GM19025 (cell line): ENCODE measurements around the gene IGLON5.
A peak's percentile ranks its signal among the peaks of the same experiment; 100 is the strongest.

Experiments
- ATAC-seq: cut with Tn5 transposase; IDR thresholded peaks from one replicate; pipeline ENCODE4 v1.9.1; 2021; ENCODE audit warnings: mild to moderate bottlenecking, low read depth, moderate library complexity; ENCODE audit not compliant: unreplicated experiment

IGLON5 gene

DNA sequence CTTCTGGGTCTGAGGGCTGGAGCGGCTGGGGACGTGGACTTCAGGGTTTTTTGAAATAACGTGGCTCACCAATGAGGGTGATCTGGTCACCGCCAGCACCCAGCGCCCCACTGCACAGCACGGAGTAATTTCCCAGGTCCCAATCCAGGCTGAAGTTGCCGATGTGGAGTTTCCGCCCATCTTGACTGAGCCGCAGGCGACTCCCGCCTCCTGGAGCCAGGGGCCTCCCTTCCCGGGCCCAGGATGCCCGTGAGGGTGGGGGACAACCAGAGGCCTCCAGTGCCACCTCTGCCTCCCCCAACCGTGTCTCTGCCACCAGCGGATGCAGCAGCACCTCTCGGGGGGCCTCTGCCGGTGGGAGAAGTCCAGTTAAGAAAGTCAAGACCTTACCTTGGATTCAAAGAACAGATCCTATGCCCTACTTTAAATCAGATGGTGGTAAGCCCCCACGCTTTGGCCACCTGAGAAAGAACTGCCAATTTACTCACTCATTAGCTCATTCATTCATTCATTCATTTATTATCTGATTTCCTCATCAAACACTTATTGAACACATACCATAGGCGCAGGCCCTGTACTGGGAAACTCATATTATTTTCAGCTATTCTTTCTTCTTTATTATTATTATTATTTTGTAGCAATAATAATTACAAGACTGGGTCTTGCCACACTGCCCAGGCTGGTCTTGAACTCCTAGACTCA lies 26.6 kb downstream of the IGLON5 start:
- no peak for ATAC-seq

DNA sequence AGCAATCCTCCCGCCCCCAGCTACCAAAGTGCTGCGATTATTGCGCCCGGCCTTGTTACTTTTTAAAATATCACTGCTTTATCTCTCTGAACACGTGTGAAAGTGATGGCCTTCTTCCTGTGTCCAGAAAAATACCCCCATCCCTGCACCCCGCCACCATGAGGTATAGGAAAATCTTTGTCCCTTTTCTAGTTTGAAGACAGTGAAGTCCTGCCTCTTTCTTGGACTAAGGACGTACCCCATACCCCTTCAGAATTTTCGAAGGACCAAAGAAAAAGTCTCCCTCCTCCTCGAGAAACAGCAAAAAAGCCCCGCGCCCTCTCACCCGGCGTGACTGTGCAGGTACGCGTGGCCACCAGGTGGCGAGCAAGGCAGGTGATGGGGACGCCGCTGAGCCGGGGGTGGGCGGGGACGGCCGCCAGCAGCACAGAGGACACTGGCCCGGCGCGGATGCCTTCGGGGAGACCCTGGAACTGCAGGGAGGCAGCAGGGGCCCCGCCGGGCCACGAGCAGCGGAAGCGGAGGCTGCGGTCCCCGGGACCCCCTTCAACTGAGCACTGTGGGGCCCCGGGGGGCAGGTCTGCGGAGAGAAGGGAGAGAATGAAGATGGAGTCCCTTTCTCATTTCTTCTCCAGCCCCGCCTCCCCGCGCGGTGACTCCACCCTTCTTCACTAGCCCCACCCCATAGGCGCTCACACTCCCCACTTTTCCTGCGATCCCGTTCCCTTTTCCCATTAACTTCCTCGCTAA lies 27.3 kb downstream of the IGLON5 start:
- ATAC-seq: peak; percentile 56

GRCh38 chr19:51339313-51339686 lies 27.9 kb downstream of the IGLON5 start:
- no peak for ATAC-seq

DNA sequence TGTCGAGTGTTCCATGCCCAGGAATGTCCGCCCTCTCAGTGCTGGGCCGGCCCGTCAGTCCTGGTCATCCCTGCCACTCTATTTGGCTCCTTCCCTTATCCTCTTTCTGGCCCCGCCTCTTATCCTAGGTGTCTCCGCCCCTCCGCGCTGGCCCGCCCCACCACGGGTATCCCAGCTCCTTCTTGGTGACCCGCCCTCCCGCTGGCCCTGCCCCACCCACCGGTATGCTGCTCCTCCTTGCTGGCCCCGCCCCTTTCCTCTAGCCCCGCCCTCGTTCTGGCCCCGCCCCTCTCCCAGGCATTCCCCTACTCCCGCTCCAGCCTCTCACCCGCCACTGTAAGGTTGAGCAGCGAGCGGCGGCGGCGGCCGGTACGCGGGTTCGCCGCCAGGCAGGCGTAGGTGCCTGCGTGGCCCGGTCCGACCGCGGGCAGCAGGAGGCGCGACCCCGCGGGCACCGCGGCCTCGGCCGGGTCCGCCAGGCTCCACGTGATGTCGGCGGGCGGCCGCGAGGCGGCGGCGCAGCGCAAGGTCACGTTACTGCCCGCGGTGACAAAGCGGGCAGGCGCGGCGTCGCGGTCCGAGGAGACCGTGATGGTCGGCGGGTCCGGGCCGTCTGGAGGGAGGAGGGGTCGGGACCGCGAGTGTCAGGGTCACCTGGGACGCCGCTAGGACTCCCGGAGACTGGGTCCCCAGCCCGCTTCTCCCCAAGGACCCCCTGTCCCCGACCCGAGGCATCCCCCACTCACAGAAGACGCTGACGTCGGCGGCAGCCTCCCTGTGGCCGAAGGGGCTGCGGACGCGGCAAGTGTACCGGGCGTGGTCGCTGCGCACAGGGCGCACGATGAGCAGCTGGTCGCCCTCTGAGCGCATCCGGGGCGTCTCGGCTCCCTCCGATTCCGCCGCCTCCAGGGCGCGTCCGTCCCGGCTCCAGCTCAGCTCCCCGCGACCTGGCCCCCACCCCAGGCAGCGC lies 28.5 kb downstream of the IGLON5 start:
- peak; percentile 45 for ATAC-seq

GRCh38 chr19:51341066-51341465 lies 29.6 kb downstream of the IGLON5 start:
- no peak for ATAC-seq

- no peak for ATAC-seq
Observed at GRCh38 chr19:51341976-51342580, 30.6 kb downstream of the IGLON5 start, which contains the start of gene VSIG10L. VSIG10L (minus strand) TSS chr19:51342139; CDS start chr19:51342124, 15 bp downstream.

DNA sequence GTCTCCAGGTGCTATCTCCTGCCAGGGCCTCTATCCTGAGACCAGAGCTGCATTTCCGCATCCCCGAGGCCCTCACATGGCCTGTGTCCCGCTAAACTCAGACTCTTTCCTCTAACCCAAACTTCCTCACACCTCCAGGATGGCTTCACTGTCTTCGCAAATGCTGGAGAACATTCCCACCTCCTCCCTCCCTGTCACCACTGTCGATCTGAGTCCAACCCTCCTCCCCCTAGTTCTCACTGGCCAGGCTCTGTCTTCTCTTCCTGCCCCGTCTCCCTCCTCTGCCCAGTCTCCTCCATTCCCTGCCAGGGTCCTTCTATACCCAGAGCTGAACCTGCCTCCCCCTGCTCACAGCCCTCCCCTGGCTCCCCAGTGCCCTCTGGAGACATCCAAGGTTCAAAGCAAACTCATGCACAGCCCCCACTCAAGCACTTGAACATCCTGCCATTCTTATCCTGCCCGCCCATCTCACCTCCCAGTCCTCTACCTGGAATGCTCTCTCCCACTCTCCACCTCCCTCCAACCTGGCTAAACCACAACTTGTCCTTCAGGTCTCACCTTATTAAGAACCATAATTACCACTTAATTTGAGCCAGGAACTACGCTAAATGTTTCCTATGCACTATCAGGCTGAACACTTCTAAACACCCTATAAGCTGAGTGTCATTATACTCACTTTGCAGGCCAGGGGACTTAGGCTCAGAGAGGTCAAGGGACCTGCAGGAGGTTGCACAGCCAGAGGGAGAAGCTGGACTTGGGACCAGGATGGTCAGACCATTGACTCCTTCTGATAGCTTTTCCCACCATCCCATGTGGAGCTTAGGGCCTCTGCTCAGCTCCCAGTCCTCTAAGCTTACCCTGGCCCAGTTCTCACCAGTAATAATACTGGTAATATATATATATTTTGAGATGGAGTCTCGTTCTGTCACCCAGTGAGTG lies 31.5 kb downstream of the IGLON5 start:
- ATAC-seq: no peak

GRCh38 chr19:51345076-51345620 lies 33.7 kb downstream of the IGLON5 start:
- ATAC-seq: no peak

DNA sequence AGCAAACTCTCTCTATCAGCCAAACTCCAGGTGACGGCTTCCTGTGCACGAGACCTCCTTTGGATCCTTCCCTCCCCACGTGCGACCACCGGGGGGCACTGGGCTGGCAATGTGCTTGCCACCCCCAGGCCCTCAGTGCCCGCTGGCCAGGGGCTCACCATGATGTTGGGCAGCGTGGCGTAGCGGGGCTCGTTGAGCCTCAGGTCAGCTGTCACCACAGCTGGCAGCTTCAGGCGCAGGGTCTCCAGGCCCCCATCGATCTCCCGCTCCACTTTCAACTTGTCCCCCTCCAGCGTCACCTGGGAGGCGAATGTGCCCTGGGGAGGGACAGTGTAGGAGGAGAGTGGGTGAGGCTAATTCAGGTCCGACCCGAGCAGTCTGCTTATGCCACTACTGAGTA lies 35.3 kb downstream of the IGLON5 start:
- no peak for ATAC-seq

GRCh38 chr19:51347209-51347928 lies 35.9 kb downstream of the IGLON5 start:
- no peak for ATAC-seq

GRCh38 chr19:51351266-51351990 lies 40.0 kb downstream of the IGLON5 start:
- ATAC-seq: no peak

- no peak for ATAC-seq
Observed at GRCh38 chr19:51352783-51353360, 41.4 kb downstream of the IGLON5 start.

GRCh38 chr19:51354103-51354741 lies 42.8 kb downstream of the IGLON5 start:
- no peak for ATAC-seq

DNA sequence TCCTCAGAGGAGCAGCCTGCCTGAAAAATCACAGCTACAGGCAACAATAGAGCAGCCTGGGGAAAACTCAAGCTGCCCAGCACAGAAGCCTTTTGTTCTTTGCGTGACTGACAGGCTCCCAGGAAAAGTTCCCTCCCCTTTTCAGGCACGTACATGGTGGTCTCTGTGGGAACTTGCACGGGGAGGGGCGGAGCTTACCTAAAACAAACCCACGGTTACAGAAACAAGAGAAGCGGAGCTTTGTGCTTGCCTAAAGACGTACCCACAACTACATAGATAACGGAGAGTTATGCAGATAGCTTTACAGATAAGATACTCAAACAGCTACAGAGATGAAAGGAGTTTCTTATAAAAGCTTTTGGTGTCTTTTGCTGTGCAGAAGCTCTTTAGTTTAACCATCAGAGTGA lies 43.3 kb downstream of the IGLON5 start:
- ATAC-seq: no peak

DNA sequence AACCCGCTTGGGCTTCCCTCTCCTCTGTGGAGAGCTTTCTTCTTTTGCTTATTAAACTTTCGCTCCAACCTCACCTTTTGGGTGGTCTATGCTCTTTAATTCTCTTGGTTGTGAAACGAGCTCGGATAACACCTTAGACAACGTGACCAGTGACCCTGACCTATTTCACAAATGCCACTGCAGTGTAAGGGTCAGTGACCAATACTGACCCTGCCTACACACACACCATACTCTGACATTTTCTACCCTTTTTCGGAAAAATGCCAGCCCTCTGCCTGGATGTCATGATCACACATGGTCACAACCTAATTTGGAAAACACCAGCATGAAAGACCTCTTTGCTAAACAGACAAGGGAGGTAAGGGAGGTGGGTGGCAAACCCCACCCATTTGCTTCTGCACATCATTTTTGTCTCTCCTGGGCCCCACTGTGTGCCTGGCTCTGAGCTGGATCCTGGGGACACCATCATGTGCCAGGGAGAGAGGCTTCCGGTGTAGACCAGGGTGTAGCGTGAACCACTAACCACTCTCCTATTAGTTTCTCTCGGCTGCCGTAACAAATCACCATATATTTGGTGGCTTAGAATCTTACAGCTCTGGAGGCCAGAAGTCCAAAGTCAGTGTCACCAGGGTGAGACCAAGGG lies 44.8 kb downstream of the IGLON5 start:
- no peak for ATAC-seq

- no peak for ATAC-seq
Observed at GRCh38 chr19:51357952-51358351, 46.5 kb downstream of the IGLON5 start.
